OCI-LY7 (cell line): ENCODE data around the gene ZKSCAN5. TPM values are rescaled to one million over a fixed set of nuclear protein-coding genes. Genes with fewer than 3 reads are reported as not detected.

Source experiments
- BruUV-seq: library from RNA; stranded (reverse); fragments of 400-500 nt; replicated peaks from 2 replicates; lab custom pipeline; 2021; lab: Mats Ljungman, UMichigan
- CTCF ChIA-PET: fragments of 300-600 bp; sonication (Branson Sonifier 250); formaldehyde crosslinking; loops from one replicate; lab custom pipeline; 2022; ENCODE audit warnings: antibody characterized with exemption; ENCODE audit not compliant: unreplicated experiment; lab: Charles Lee
- POLR2A ChIA-PET: fragments of 300-600 bp; sonication (Branson Sonifier 250); formaldehyde crosslinking; loops from one replicate; lab custom pipeline; 2022; ENCODE audit warnings: antibody characterized with exemption; lab: Charles Lee
- DNase-seq: peaks from one replicate; pipeline ENCODE4 v3.0.0-alpha.2; 2015; ENCODE audit warnings: low spot score
- H2AFZ ChIP-seq: fragments of 200-600 bp; sonication (generic), shearing (Covaris generic); 2 replicates; pipeline ENCODE4 v1.6.1; 2014; ENCODE audit warnings: mild to moderate bottlenecking, antibody characterized with exemption, low read length, moderate library complexity
- H3K27ac ChIP-seq: fragments of 200-600 bp; sonication (generic); 2 replicates; pipeline ENCODE4 v1.5.1; 2014; ENCODE audit warnings: mixed run types, low read depth, mild to moderate bottlenecking, moderate library complexity, low read length, inconsistent platforms; ENCODE audit not compliant: poor library complexity, severe bottlenecking
- H3K36me3 ChIP-seq: fragments of 200-600 bp; sonication (generic); 2 replicates; pipeline ENCODE4 v1.6.1; 2014; ENCODE audit warnings: mild to moderate bottlenecking, antibody characterized with exemption, low read length, moderate library complexity, mixed read lengths; ENCODE audit not compliant: insufficient read depth
- H3K4me1 ChIP-seq: fragments of 200-600 bp; sonication (generic); 2 replicates; pipeline ENCODE4 v1.5.1; 2014; ENCODE audit warnings: mild to moderate bottlenecking, low read length; ENCODE audit not compliant: insufficient read depth, poor library complexity, severe bottlenecking
- H3K4me2 ChIP-seq: fragments of 200-600 bp; sonication (generic); 2 replicates; pipeline ENCODE4 v1.6.1; 2014; ENCODE audit warnings: mild to moderate bottlenecking, low read length
- H3K4me3 ChIP-seq: fragments of 200-600 bp; sonication (generic); 2 replicates; pipeline ENCODE4 v1.5.1; 2014; ENCODE audit warnings: mild to moderate bottlenecking, low read depth, low read length; ENCODE audit not compliant: poor library complexity, severe bottlenecking
- H3K79me2 ChIP-seq: fragments of 200-600 bp; sonication (generic); 2 replicates; pipeline ENCODE4 v1.6.1; 2016; ENCODE audit warnings: low read depth, mild to moderate bottlenecking, low read length, moderate library complexity, mixed read lengths; ENCODE audit not compliant: insufficient read depth
- H3K9me2 ChIP-seq: fragments of 200-600 bp; sonication (generic); 2 replicates; pipeline ENCODE4 v1.6.1; 2016; ENCODE audit warnings: mild to moderate bottlenecking, low read length, mixed read lengths; ENCODE audit not compliant: insufficient read depth
- H3K9me3 ChIP-seq: fragments of 200-600 bp; sonication (generic); 2 replicates; pipeline ENCODE4 v1.6.1; 2014; ENCODE audit warnings: mild to moderate bottlenecking, mixed run types, low read length, mixed read lengths
- H4K20me1 ChIP-seq: fragments of 200-600 bp; sonication (generic); 2 replicates; pipeline ENCODE4 v1.6.1; 2014; ENCODE audit warnings: mild to moderate bottlenecking, antibody characterized with exemption, low read length, moderate library complexity, mixed read lengths; ENCODE audit not compliant: insufficient read depth
- CTCF ChIP-seq: fragments of 200-600 bp; sonication (generic); conservative IDR thresholded peaks from 2 replicates; pipeline ENCODE4 v1.5.1; 2014; ENCODE audit warnings: mild to moderate bottlenecking, antibody characterized with exemption, low read length, moderate library complexity, mixed read lengths
- EZH2phosphoT487 ChIP-seq: fragments of 200-600 bp; sonication (generic); IDR thresholded peaks from 2 replicates; pipeline ENCODE4 v1.6.1; 2018; ENCODE audit warnings: low read depth, borderline replicate concordance, mild to moderate bottlenecking, mixed run types, antibody characterized with exemption, low read length, moderate library complexity, mixed read lengths
- intact Hi-C: fragments of 100-400 bp; cut with micrococcal nuclease; formaldehyde crosslinking; loops from one replicate; pipeline ENCODE4 v1.10.0; 2022; ENCODE audit not compliant: unreplicated experiment
- total RNA-seq, 2 experiments: library from RNA; depleted of rRNA in 1 of 2; stranded (reverse); fragments of >200 nt in 1 of 2; shearing (Covaris generic) in 1 of 2; gene quantifications; 2 replicates each; pipeline ENCODE4 v1.2.3, GENCODE V29; 2014 to 2022

ZKSCAN5 gene
- total RNA-seq, 2 experiments from 2014 or later, result 12.2 to 14.5 TPM

- BruUV-seq, result no TSS peak
- H2AFZ ChIP-seq, result no peak overlapping the region
- peaks cover 8% of the 10 kb centered on the region for H3K4me1 ChIP-seq
- no peak overlapping the region for H3K4me3 ChIP-seq
- intact Hi-C loops, result no loop called here
- CTCF ChIA-PET, result no interaction called here
- DNase-seq, result peak; percentile 40
- H3K9me3 ChIP-seq, result 0 out of 2 replicates have a peak, but pooled peaks cover 4% of the 10 kb centered on the region
- H3K36me3 ChIP-seq, result peaks cover 98% of the 10 kb centered on the region
- no peak overlapping the region for H3K4me2 ChIP-seq
- TF ChIP-seq CTCF (peak; percentile 67), EZH2phosphoT487 (no peak)
- H3K9me2 ChIP-seq, result no peaks in the 10 kb centered on the region
- H3K27ac ChIP-seq, result no peak overlapping the region
- peaks cover 54% of the 10 kb centered on the region for H3K79me2 ChIP-seq
- POLR2A ChIA-PET, result no interaction called here
- H4K20me1 ChIP-seq, result no peaks in the 10 kb centered on the region
Observed at GRCh38 chr7:99459087-99459486, 45.4 kb upstream of the ZKSCAN5 start.

- peaks cover 84% of the 10 kb centered on the region for H3K36me3 ChIP-seq
- no peak overlapping the region for H3K27ac ChIP-seq
- TF ChIP-seq EZH2phosphoT487, result no peak
- no peak for TF ChIP-seq CTCF
- H3K79me2 ChIP-seq, result peaks cover 69% of the 10 kb centered on the region
- no peak overlapping the region for H2AFZ ChIP-seq
- no peak overlapping the region for H3K4me3 ChIP-seq
- no TSS peak for BruUV-seq
- H3K4me1 ChIP-seq, result peaks cover 18% of the 10 kb centered on the region
- POLR2A ChIA-PET, result no interaction called here
- H3K9me3 ChIP-seq, result 0 out of 2 replicates have a peak, but pooled peaks cover 4% of the 10 kb centered on the region
- no peak for DNase-seq
- no peaks in the 10 kb centered on the region for H4K20me1 ChIP-seq
- CTCF ChIA-PET, result no interaction called here
- H3K9me2 ChIP-seq, result no peaks in the 10 kb centered on the region
- intact Hi-C loops, result no loop called here
- no peak overlapping the region for H3K4me2 ChIP-seq
Observed at GRCh38 chr7:99460651-99461050, 43.8 kb upstream of the ZKSCAN5 start.

- Histone ChIP-seq H2AFZ (no peak overlapping the region), H3K4me3 (no peak overlapping the region), H3K9me2 (no peaks in the 10 kb centered on the region), H3K27ac (no peak overlapping the region), H3K79me2 (peaks cover 72% of the 10 kb centered on the region), H3K36me3 (peaks cover 78% of the 10 kb centered on the region), H3K9me3 (0 out of 2 replicates have a peak, but pooled peaks cover 4% of the 10 kb centered on the region), H3K4me2 (peak overlapping the region; percentile 5; the same call in 1 of the 2 replicates), H4K20me1 (no peaks in the 10 kb centered on the region), H3K4me1 (peaks cover 19% of the 10 kb centered on the region)
- intact Hi-C loops, result no loop called here
- TF ChIP-seq CTCF (peak; percentile 21; the same call in 1 of the 2 replicates), EZH2phosphoT487 (no peak)
- ChIA-PET CTCF (no interaction called here), POLR2A (interaction anchor here (0.7 kb wide), 1 partner anchor 1248 kb away, joined by 3 read pairs; no protein-coding TSS in a partner anchor)
- DNase-seq, result peak; percentile 29
- no TSS peak for BruUV-seq
Observed at GRCh38 chr7:99461221-99461620, 43.2 kb upstream of the ZKSCAN5 start.
